Neural cell (in vitro differentiated cells): ENCODE results near the gene UCP2. TPM values are rescaled to one million over a fixed set of nuclear protein-coding genes. Genes with fewer than 3 reads are reported as not detected.
A peak's percentile ranks its signal among the peaks of the same experiment; 100 is the strongest.

Experiments used
- H2AFZ ChIP-seq: fragments of 200-600, 300-800 bp; sonication (generic), shearing (Covaris generic); 2 replicates; pipeline ENCODE4 v1.6.0; 2014; ENCODE audit warnings: low read depth, mild to moderate bottlenecking, antibody characterized with exemption, low read length, moderate library complexity
- H3F3A ChIP-seq: fragments of 200-600 bp; shearing (Covaris generic); 2 replicates; pipeline ENCODE4 v1.6.1; 2016; ENCODE audit warnings: mild to moderate bottlenecking, moderate library complexity, mixed read lengths, antibody characterized with exemption, low read length; ENCODE audit not compliant: insufficient read depth, poor library complexity, severe bottlenecking
- H3K27ac ChIP-seq: fragments of 200-600, 300-800 bp; sonication (generic), shearing (Covaris generic); 2 replicates; pipeline ENCODE4 v1.5.1; 2014; ENCODE audit warnings: mild to moderate bottlenecking, low read length, moderate library complexity
- H3K27me3 ChIP-seq: fragments of 300-800, 200-600 bp; sonication (generic), shearing (Covaris generic); 2 replicates; pipeline ENCODE4 v1.6.0; 2014; ENCODE audit warnings: mild to moderate bottlenecking, low read depth, low read length, moderate library complexity; ENCODE audit not compliant: insufficient read depth
- H3K36me3 ChIP-seq: fragments of 300-800, 200-600 bp; sonication (generic), shearing (Covaris generic); 2 replicates; pipeline ENCODE4 v1.5.1; 2014; ENCODE audit warnings: mild to moderate bottlenecking, antibody characterized with exemption, low read length, moderate library complexity; ENCODE audit not compliant: insufficient read depth
- H3K4me2 ChIP-seq: fragments of 300-800, 200-600 bp; sonication (generic), shearing (Covaris generic); 2 replicates; pipeline ENCODE4 v1.6.0; 2014; ENCODE audit warnings: mild to moderate bottlenecking, low read length
- H3K4me3 ChIP-seq: fragments of 300-800, 200-600 bp; sonication (generic), shearing (Covaris generic); 2 replicates; pipeline ENCODE4 v1.5.1; 2014; ENCODE audit warnings: mild to moderate bottlenecking, low read length, moderate library complexity
- H3K79me2 ChIP-seq: fragments of 200-600 bp; shearing (Covaris generic); replicated peaks from 2 replicates; pipeline ENCODE4 v1.6.0; 2014; ENCODE audit warnings: mild to moderate bottlenecking, low read length, moderate library complexity; ENCODE audit not compliant: insufficient read depth
- H3K9ac ChIP-seq: fragments of 300-800, 200-600 bp; sonication (generic), shearing (Covaris generic); 2 replicates; pipeline ENCODE4 v1.6.1; 2016; ENCODE audit warnings: mild to moderate bottlenecking, low read length, mixed read lengths
- H3K9me2 ChIP-seq: fragments of 200-600 bp; shearing (Covaris generic); 2 replicates; pipeline ENCODE4 v1.6.1; 2016; ENCODE audit warnings: mild to moderate bottlenecking, low read length, mixed read lengths; ENCODE audit not compliant: insufficient read depth
- H3K9me3 ChIP-seq: fragments of 200-600, 300-800 bp; sonication (generic), shearing (Covaris generic); 2 replicates; pipeline ENCODE4 v1.6.1; 2016; ENCODE audit warnings: mild to moderate bottlenecking, mixed run types, low read length, moderate library complexity, mixed read lengths
- H4K20me1 ChIP-seq: fragments of 200-600 bp; shearing (Covaris generic); 2 replicates; pipeline ENCODE4 v1.6.1; 2016; ENCODE audit warnings: mild to moderate bottlenecking, mixed run types; ENCODE audit not compliant: insufficient read depth
- EP300 ChIP-seq: fragments of 450-650 bp; conservative IDR thresholded peaks from 2 replicates; pipeline ENCODE4 v1.6.1; 2014; ENCODE audit warnings: antibody characterized with exemption, mild to moderate bottlenecking, moderate library complexity; ENCODE audit not compliant: poor library complexity, severe bottlenecking
- EZH2 ChIP-seq: fragments of 200-600, 300-800 bp; shearing (Covaris generic), sonication (generic); IDR thresholded peaks from 2 replicates; pipeline ENCODE4 v1.6.1; 2014; ENCODE audit warnings: antibody characterized with exemption, low read length, borderline replicate concordance, mild to moderate bottlenecking; ENCODE audit not compliant: insufficient read depth, poor library complexity, severe bottlenecking
- MXI1 ChIP-seq: fragments of 450-650 bp; conservative IDR thresholded peaks from 2 replicates; pipeline ENCODE4 v1.6.1; 2014; ENCODE audit warnings: antibody characterized with exemption, mild to moderate bottlenecking; ENCODE audit not compliant: poor library complexity, severe bottlenecking
- POLR2AphosphoS5 ChIP-seq: IDR thresholded peaks from 2 replicates; pipeline ENCODE4 v1.6.1; 2012
- RAD21 ChIP-seq: fragments of 450-650 bp; conservative IDR thresholded peaks from 2 replicates; pipeline ENCODE4 v1.6.1; 2014; ENCODE audit warnings: antibody characterized with exemption, mild to moderate bottlenecking, moderate library complexity
- SMC3 ChIP-seq: fragments of 450-650 bp; conservative IDR thresholded peaks from 2 replicates; pipeline ENCODE4 v1.6.1; 2014; ENCODE audit warnings: antibody characterized with exemption, mild to moderate bottlenecking, moderate library complexity; ENCODE audit not compliant: poor library complexity
- TAF1 ChIP-seq: IDR thresholded peaks from 2 replicates; pipeline ENCODE4 v1.6.1; 2012; ENCODE audit warnings: low read depth
- polyA minus RNA-seq: library from RNA; depleted of rRNA, polyadenylated mRNA; stranded (reverse); fragments of >200 nt; gene quantifications from 2 replicates; pipeline ENCODE4 v1.2.3, GENCODE V29; 2014
- polyA plus RNA-seq: library from polyadenylated mRNA; depleted of rRNA; stranded (reverse); fragments of >200 nt; gene quantifications from 2 replicates; pipeline ENCODE4 v1.2.3, GENCODE V29; 2014
- TF ChIP-seq, protein P1 (sequence below): fragments of 450-650 bp; IDR thresholded peaks from 2 replicates; pipeline ENCODE4 v1.5.1; 2014; ENCODE audit warnings: antibody characterized with exemption, mild to moderate bottlenecking, moderate library complexity; ENCODE audit not compliant: poor library complexity, severe bottlenecking
- TF ChIP-seq, protein P2 (sequence below): IDR thresholded peaks from 2 replicates; pipeline ENCODE4 v1.6.1; 2012; ENCODE audit warnings: borderline replicate concordance

UCP2 gene, protein sequence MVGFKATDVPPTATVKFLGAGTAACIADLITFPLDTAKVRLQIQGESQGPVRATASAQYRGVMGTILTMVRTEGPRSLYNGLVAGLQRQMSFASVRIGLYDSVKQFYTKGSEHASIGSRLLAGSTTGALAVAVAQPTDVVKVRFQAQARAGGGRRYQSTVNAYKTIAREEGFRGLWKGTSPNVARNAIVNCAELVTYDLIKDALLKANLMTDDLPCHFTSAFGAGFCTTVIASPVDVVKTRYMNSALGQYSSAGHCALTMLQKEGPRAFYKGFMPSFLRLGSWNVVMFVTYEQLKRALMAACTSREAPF
- polyA plus RNA-seq (not detected in 2 replicates), polyA minus RNA-seq (2.0 TPM in 1 of 2 replicates, not detected in the other)

DNA sequence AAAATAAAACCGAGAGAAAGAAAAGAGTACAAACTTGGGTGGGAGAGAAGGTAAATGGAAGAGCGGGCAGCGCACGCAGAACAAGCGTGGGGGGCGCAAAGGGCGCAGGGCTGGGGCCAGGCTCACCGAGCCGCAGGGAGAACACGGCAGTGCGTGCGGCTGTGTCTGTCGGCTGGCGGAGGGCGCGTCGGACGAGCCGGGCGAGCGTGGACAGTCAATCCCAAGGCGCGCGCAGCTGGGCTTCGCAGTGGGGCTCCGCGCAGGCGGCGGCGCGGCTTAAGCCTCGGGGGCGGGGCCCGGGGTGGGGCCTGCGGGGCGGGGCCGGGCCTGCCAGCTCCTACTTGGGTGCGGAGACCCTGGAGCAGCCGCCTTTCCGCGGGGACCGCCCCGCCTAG is at the start of gene UCP2:
UCP2 (minus strand) TSS at position 249 of the 395 bp plus-strand sequence. CDS start 4,465 bp downstream, outside the sequence.
- Histone ChIP-seq H2AFZ (peak within 1 kb of the TSS; percentile 63), H4K20me1 (no peaks in the 10 kb centered on the region)

DNA sequence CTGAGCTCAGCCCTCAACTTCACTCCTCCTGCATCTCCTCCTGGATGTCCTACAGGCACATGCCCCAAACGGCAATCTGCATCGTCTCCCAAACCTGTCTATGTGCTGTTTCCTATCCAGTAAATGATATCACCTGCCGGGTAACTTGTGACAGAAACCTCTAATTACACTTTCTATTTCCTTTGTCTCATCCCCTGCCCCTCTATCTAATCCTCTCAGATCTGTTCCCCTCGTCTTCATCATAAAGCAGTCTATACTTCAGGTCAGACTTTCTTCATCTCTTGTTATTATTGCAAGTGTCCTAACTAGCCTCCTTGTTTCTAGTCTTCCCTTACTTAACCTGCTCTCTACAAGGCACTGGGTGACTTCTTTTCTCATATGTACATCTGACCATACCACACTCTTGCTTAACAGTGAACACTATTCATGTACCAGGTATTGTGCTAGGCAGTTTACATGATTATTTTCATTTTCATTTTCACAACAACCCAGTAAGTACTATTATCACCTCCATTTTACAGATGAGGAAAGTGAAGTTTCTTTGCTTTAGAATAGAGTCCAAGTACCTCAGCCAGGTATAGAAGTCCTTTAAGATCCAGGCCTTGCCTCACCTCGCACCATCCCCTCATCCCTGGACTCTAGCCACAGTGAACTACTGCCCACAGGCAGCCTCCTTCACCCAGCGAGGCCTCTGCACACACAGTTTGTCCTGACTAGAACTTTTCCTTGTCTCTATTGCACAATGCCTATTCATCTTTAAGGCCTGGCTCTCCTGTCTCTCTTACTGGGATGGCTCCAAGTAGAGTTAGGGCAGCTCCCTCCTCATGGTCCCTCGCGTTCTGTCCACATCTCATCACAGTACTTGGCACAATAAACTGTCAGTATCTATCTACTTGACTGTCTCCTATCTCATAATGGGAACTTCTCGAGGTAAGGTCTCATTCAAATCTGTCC is 48.4 kb upstream of the UCP2 start:
- no peaks in the 10 kb centered on the region for H3K27me3 ChIP-seq
- H3K4me2 ChIP-seq, result no peak overlapping the region
- no peak overlapping the region for H2AFZ ChIP-seq
- no peak overlapping the region for H3K4me3 ChIP-seq
- TF ChIP-seq, protein P1, sequence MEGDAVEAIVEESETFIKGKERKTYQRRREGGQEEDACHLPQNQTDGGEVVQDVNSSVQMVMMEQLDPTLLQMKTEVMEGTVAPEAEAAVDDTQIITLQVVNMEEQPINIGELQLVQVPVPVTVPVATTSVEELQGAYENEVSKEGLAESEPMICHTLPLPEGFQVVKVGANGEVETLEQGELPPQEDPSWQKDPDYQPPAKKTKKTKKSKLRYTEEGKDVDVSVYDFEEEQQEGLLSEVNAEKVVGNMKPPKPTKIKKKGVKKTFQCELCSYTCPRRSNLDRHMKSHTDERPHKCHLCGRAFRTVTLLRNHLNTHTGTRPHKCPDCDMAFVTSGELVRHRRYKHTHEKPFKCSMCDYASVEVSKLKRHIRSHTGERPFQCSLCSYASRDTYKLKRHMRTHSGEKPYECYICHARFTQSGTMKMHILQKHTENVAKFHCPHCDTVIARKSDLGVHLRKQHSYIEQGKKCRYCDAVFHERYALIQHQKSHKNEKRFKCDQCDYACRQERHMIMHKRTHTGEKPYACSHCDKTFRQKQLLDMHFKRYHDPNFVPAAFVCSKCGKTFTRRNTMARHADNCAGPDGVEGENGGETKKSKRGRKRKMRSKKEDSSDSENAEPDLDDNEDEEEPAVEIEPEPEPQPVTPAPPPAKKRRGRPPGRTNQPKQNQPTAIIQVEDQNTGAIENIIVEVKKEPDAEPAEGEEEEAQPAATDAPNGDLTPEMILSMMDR, result no peak
- TF ChIP-seq POLR2AphosphoS5, result no peak
- H3K27ac ChIP-seq, result no peak overlapping the region
- H3F3A ChIP-seq, result no peaks in the 10 kb centered on the region
- no peaks in the 10 kb centered on the region for H3K9me3 ChIP-seq
- no peaks in the 10 kb centered on the region for H4K20me1 ChIP-seq
- no peaks in the 10 kb centered on the region for H3K36me3 ChIP-seq
- H3K9ac ChIP-seq, result no peak overlapping the region
- no peaks in the 10 kb centered on the region for H3K9me2 ChIP-seq
- no peaks in the 10 kb centered on the region for H3K79me2 ChIP-seq

More for the DNA sequence above, at the start of gene UCP2:
- H3K27me3 ChIP-seq, result no peaks in the 10 kb centered on the region
- no peaks in the 10 kb centered on the region for H3K36me3 ChIP-seq
- H3K9ac ChIP-seq, result peak within 1 kb of the TSS; percentile 35
- no peaks in the 10 kb centered on the region for H3K79me2 ChIP-seq
- H3K4me3 ChIP-seq, result peak within 1 kb of the TSS; percentile 71
- peak within 1 kb of the TSS; percentile 68 for H3K4me2 ChIP-seq
- TF ChIP-seq MXI1 (no peak), SMC3 (no peak)
- H3K9me2 ChIP-seq, result no peaks in the 10 kb centered on the region
- H3F3A ChIP-seq, result no peaks in the 10 kb centered on the region
- no peak within 1 kb of the TSS for H3K27ac ChIP-seq
- H3K9me3 ChIP-seq, result no peaks in the 10 kb centered on the region

DNA sequence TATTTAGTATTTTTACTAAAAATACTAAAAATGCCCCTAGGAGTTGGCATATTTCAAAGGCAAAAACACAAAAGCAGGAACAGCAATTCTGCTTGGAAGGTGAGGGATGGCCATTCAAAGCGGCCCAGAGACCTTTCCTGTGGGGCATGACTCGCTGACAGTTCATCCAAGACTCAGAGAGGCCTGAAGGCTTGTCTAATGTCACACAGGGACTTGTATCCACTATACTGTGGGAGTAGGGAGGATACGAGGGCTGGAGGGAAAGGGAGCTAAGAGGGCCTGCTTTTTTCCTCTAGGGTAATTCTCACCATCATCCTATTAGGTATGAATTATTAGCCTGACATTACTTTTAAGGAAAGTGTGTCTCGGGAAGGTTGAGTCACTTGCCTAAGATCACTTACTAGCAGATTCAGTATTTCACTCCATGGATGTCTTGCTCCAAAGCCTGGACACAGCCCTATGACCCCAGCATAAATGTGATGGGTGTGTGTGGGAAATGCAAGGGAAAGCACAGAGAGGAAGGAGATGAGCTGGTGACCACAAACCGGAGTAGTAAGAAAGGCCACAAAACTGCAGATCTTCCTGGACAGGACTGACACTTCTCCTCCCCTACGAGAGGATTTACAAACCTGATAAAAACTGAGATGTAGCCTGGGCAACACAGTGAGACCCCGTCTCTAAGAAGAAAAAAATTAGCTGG is 43.0 kb upstream of the UCP2 start:
- no peaks in the 10 kb centered on the region for H3K27me3 ChIP-seq
- no peaks in the 10 kb centered on the region for H3F3A ChIP-seq
- no peaks in the 10 kb centered on the region for H4K20me1 ChIP-seq
- H3K9me2 ChIP-seq, result no peaks in the 10 kb centered on the region
- no peak overlapping the region for H3K27ac ChIP-seq
- no peak overlapping the region for H2AFZ ChIP-seq
- H3K4me3 ChIP-seq, result no peak overlapping the region
- no peak overlapping the region for H3K4me2 ChIP-seq
- no peaks in the 10 kb centered on the region for H3K79me2 ChIP-seq
- TF ChIP-seq TAF1, result no peak
- TF ChIP-seq POLR2AphosphoS5, result no peak
- TF ChIP-seq, protein P2, sequence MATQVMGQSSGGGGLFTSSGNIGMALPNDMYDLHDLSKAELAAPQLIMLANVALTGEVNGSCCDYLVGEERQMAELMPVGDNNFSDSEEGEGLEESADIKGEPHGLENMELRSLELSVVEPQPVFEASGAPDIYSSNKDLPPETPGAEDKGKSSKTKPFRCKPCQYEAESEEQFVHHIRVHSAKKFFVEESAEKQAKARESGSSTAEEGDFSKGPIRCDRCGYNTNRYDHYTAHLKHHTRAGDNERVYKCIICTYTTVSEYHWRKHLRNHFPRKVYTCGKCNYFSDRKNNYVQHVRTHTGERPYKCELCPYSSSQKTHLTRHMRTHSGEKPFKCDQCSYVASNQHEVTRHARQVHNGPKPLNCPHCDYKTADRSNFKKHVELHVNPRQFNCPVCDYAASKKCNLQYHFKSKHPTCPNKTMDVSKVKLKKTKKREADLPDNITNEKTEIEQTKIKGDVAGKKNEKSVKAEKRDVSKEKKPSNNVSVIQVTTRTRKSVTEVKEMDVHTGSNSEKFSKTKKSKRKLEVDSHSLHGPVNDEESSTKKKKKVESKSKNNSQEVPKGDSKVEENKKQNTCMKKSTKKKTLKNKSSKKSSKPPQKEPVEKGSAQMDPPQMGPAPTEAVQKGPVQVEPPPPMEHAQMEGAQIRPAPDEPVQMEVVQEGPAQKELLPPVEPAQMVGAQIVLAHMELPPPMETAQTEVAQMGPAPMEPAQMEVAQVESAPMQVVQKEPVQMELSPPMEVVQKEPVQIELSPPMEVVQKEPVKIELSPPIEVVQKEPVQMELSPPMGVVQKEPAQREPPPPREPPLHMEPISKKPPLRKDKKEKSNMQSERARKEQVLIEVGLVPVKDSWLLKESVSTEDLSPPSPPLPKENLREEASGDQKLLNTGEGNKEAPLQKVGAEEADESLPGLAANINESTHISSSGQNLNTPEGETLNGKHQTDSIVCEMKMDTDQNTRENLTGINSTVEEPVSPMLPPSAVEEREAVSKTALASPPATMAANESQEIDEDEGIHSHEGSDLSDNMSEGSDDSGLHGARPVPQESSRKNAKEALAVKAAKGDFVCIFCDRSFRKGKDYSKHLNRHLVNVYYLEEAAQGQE, result no peak
- TF ChIP-seq RAD21, result no peak
- TF ChIP-seq EP300, result no peak
- TF ChIP-seq, protein P1, result no peak
- TF ChIP-seq EZH2, result no peak
- no peaks in the 10 kb centered on the region for H3K36me3 ChIP-seq
- H3K9me3 ChIP-seq, result no peaks in the 10 kb centered on the region
- H3K9ac ChIP-seq, result no peak overlapping the region
